Astrocyte (in vitro differentiated cells and primary cell): ENCODE measurements around the gene CYP19A1. TPM values are rescaled to one million over a fixed set of nuclear protein-coding genes. Genes with fewer than 3 reads are reported as not detected.

ENCODE experiments used
- DNase-seq: peaks from one replicate; pipeline ENCODE4 v3.0.0-alpha.2; 2010; ENCODE audit warnings: low read depth
- FAIRE-seq: peaks from 2 replicates; lab custom pipeline; 2011; peaks lifted over from hg19 to GRCh38; lab: Jason Lieb, UNC
- H2AFZ ChIP-seq: 2 replicates; pipeline ENCODE4 v1.6.0; 2012; ENCODE audit warnings: low read depth, low read length, inconsistent platforms
- H3K27ac ChIP-seq: 2 replicates; pipeline ENCODE4 v1.5.1; 2011; ENCODE audit warnings: low read depth, low read length, inconsistent platforms
- H3K27me3 ChIP-seq: 2 replicates; pipeline ENCODE4 v1.6.0; 2011; ENCODE audit warnings: low read length, inconsistent platforms; ENCODE audit not compliant: insufficient read depth
- H3K36me3 ChIP-seq: 2 replicates; pipeline ENCODE4 v1.5.1; 2011; ENCODE audit warnings: low read length, inconsistent platforms; ENCODE audit not compliant: insufficient read depth
- H3K4me1 ChIP-seq: 2 replicates; pipeline ENCODE4 v1.5.1; 2011; ENCODE audit warnings: low read length, inconsistent platforms; ENCODE audit not compliant: insufficient read depth
- H3K4me2 ChIP-seq: 2 replicates; pipeline ENCODE4 v1.6.0; 2012; ENCODE audit warnings: low read length, inconsistent platforms
- H3K4me3 ChIP-seq: 2 replicates; pipeline ENCODE4 v1.5.1; 2011; ENCODE audit warnings: low read depth, mild to moderate bottlenecking, low read length, inconsistent platforms; ENCODE audit not compliant: insufficient read depth
- H3K79me2 ChIP-seq: 2 replicates; pipeline ENCODE4 v1.6.0; 2012; ENCODE audit warnings: mild to moderate bottlenecking, low read length, inconsistent platforms; ENCODE audit not compliant: insufficient read depth
- H3K9ac ChIP-seq: 2 replicates; pipeline ENCODE4 v1.6.0; 2012; ENCODE audit warnings: mild to moderate bottlenecking, low read length, inconsistent platforms
- H3K9me3 ChIP-seq: 2 replicates; pipeline ENCODE4 v1.5.1; 2012; ENCODE audit warnings: low read depth, mild to moderate bottlenecking, low read length, inconsistent platforms; ENCODE audit not compliant: insufficient read depth
- H4K20me1 ChIP-seq: 2 replicates; pipeline ENCODE4 v1.6.0; 2012; ENCODE audit warnings: low read length, inconsistent platforms; ENCODE audit not compliant: insufficient read depth
- H3K27ac Mint-ChIP-seq: one replicate; pipeline ENCODE4 v1.8.0; 2021; ENCODE audit warnings: mild to moderate bottlenecking, mixed read lengths; ENCODE audit not compliant: unreplicated experiment
- H3K27me3 Mint-ChIP-seq: one replicate; pipeline ENCODE4 v1.8.0; 2021; ENCODE audit warnings: low read depth, mixed read lengths; ENCODE audit not compliant: unreplicated experiment
- H3K36me3 Mint-ChIP-seq: one replicate; pipeline ENCODE4 v1.8.0; 2021; ENCODE audit warnings: low read depth, mixed read lengths; ENCODE audit not compliant: unreplicated experiment
- H3K4me1 Mint-ChIP-seq: one replicate; pipeline ENCODE4 v1.8.0; 2021; ENCODE audit warnings: low read depth, mixed read lengths; ENCODE audit not compliant: unreplicated experiment
- H3K4me3 Mint-ChIP-seq: one replicate; pipeline ENCODE4 v1.8.0; 2021; ENCODE audit warnings: mild to moderate bottlenecking, moderate library complexity, mixed read lengths; ENCODE audit not compliant: unreplicated experiment
- H3K9me3 Mint-ChIP-seq: one replicate; pipeline ENCODE4 v1.8.0; 2021; ENCODE audit warnings: mild to moderate bottlenecking, mixed read lengths; ENCODE audit not compliant: unreplicated experiment
- CTCF ChIP-seq: IDR thresholded peaks from 2 replicates; pipeline ENCODE4 v1.5.1; 2011; ENCODE audit warnings: low read depth, mild to moderate bottlenecking, inconsistent platforms, low read length, moderate library complexity; ENCODE audit not compliant: insufficient read depth
- EZH2 ChIP-seq: IDR thresholded peaks from 2 replicates; pipeline ENCODE4 v1.6.1; 2012; ENCODE audit warnings: mild to moderate bottlenecking, low read length, inconsistent platforms; ENCODE audit not compliant: insufficient read depth
- total RNA-seq: library from RNA; stranded (reverse); gene quantifications from 2 replicates; pipeline ENCODE4 v1.2.1, GENCODE V29; 2021

Gene CYP19A1
- total RNA-seq, 1 donor from 2014 or later = 0.75 TPM

GRCh38 chr15:51307811-51308210, 30.6 kb downstream of the CYP19A1 start:
- peaks cover 24% of the 10 kb centered on the region for H3K4me1 ChIP-seq
- Mint-ChIP-seq H3K4me1 (no peaks in the 10 kb centered on the region), H3K36me3 (no peaks in the 10 kb centered on the region), H3K4me3 (no peak overlapping the region), H3K27me3 (peaks cover 28% of the 10 kb centered on the region), H3K9me3 (peaks cover 5% of the 10 kb centered on the region), H3K27ac (no peak overlapping the region)
- no peak overlapping the region for H3K27ac ChIP-seq
- H3K36me3 ChIP-seq = no peaks in the 10 kb centered on the region
- no peaks in the 10 kb centered on the region for H3K79me2 ChIP-seq
- no peak overlapping the region for H3K4me3 ChIP-seq
- no peak overlapping the region for H2AFZ ChIP-seq
- H3K27me3 ChIP-seq = no peaks in the 10 kb centered on the region
- no peak overlapping the region for H3K9ac ChIP-seq
- FAIRE-seq (no peak), DNase-seq (no peak)
- H3K9me3 ChIP-seq = no peaks in the 10 kb centered on the region
- H3K4me2 ChIP-seq = no peak overlapping the region
- H4K20me1 ChIP-seq = no peaks in the 10 kb centered on the region
- TF ChIP-seq CTCF (no peak), EZH2 (no peak)

DNA sequence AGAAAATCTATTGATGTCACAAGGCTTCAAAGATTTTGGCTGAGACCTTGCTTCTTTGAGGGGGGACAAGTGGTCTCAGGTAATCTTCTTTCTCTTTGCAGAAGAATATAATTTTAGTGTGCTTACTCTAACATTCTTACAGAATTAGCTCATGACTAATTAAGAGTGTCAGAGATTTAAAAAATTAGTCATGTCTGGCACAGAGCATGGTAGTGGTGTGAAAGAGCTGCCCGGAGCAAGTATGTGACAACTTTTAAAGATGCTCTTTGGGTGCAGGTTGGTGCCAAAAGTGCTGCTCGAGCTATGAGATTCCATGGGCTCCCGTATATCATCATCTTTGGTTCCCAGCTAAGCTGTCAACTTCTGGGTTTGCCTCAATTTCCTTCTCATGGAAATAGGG, 31.1 kb downstream of the CYP19A1 start:
- no peak overlapping the region for H3K27ac ChIP-seq
- H3K9me3 ChIP-seq = no peaks in the 10 kb centered on the region
- H3K4me1 ChIP-seq = peaks cover 19% of the 10 kb centered on the region
- no peak overlapping the region for H3K4me2 ChIP-seq
- no peaks in the 10 kb centered on the region for H3K4me1 Mint-ChIP-seq
- H3K36me3 ChIP-seq = no peaks in the 10 kb centered on the region
- no peak overlapping the region for H3K4me3 ChIP-seq
- no peaks in the 10 kb centered on the region for H3K27me3 ChIP-seq
- TF ChIP-seq CTCF (no peak), EZH2 (no peak)
- no peak overlapping the region for H2AFZ ChIP-seq
- H3K9me3 Mint-ChIP-seq = peaks cover 5% of the 10 kb centered on the region
- H3K27me3 Mint-ChIP-seq = peaks cover 31% of the 10 kb centered on the region
- H3K4me3 Mint-ChIP-seq = no peak overlapping the region
- H3K27ac Mint-ChIP-seq = no peak overlapping the region
- FAIRE-seq (no peak), DNase-seq (no peak)
- no peak overlapping the region for H3K9ac ChIP-seq
- H3K36me3 Mint-ChIP-seq = no peaks in the 10 kb centered on the region
- H4K20me1 ChIP-seq = no peaks in the 10 kb centered on the region
- no peaks in the 10 kb centered on the region for H3K79me2 ChIP-seq

DNA sequence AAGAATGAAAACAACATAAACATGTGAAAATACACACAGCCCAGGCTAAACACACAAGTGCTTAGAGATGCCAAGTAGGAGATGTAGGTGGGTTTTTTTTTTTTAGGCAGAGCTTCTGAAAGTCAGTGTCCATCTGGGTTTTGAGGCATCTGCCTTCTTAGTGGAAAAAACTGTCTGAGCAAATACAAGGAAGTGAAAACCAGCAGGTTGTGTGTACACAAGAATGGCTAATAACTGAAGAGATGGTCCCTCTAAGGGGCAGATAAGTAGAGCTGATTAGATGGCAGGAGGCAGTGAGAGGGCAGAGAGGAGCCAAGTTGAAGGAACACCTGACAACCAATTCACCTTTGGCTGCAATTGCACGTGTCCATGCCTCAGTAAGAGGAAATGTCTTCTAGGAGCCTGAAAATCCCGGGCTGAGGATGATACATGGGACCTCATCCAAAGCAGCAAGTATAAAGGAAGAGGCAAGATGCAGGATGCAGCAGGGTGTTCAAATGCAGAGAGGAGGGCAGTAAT, 34.9 kb downstream of the CYP19A1 start:
- H3K4me1 Mint-ChIP-seq = no peaks in the 10 kb centered on the region
- TF ChIP-seq CTCF = no peak
- TF ChIP-seq EZH2 = no peak
- H3K9me3 Mint-ChIP-seq = peaks cover 5% of the 10 kb centered on the region
- H3K79me2 ChIP-seq = no peaks in the 10 kb centered on the region
- H3K27me3 ChIP-seq = peaks cover 7% of the 10 kb centered on the region
- no peak overlapping the region for H3K4me3 ChIP-seq
- FAIRE-seq (no peak), DNase-seq (no peak)
- no peak overlapping the region for H2AFZ ChIP-seq
- H3K4me2 ChIP-seq = no peak overlapping the region
- H3K27ac ChIP-seq = no peak overlapping the region
- H4K20me1 ChIP-seq = no peaks in the 10 kb centered on the region
- no peak overlapping the region for H3K4me3 Mint-ChIP-seq
- peaks cover 3% of the 10 kb centered on the region for H3K4me1 ChIP-seq
- H3K36me3 Mint-ChIP-seq = no peaks in the 10 kb centered on the region
- no peak overlapping the region for H3K9ac ChIP-seq
- peaks cover 40% of the 10 kb centered on the region for H3K27me3 Mint-ChIP-seq
- H3K27ac Mint-ChIP-seq = no peak overlapping the region
- no peaks in the 10 kb centered on the region for H3K36me3 ChIP-seq
- H3K9me3 ChIP-seq = no peaks in the 10 kb centered on the region
